ENCODE results near the gene FSIP1. TPM values are rescaled to one million over a fixed set of nuclear protein-coding genes. Genes with fewer than 3 reads are reported as not detected.
A peak's percentile ranks its signal among the peaks of the same experiment; 100 is the strongest.

The FSIP1 gene
- total RNA-seq, 4 donors from 2014 or later: 1.9 to 8.6 (median 5.6) TPM; not detected in 1

- DNase-seq: no peak
- H3K4me3 ChIP-seq: no peak overlapping the region
- no peaks in the 10 kb centered on the region for H3K27me3 ChIP-seq
- peaks cover 0 to 4% (median 0%) of the 10 kb centered on the region in 4 donors for H3K4me1 ChIP-seq
- TF ChIP-seq POLR2A (IDR thresholded peaks at IDR 0.05) (no peak), EP300 (IDR thresholded peaks at IDR 0.05; ENCODE audit: low read depth) (no peak), CTCF (IDR thresholded peaks at IDR 0.05) (no peak), POLR2AphosphoS5 (IDR thresholded peaks at IDR 0.05) (no peak)
- intact Hi-C loops (cut with DNase I; ENCODE audit: low total_unique reads) (no loop called here), in situ Hi-C loops (cut with MboI; ENCODE audit: low pct_ligation_motif_present in 1 of 4, low pct_unique_long_range_greater_than_20kb in 1 of 4, low sequenced_read_pairs in 3 of 4) (no loop called here)
- H3K9me3 ChIP-seq: no peaks in the 10 kb centered on the region
- 51 to 70% methylated on average over 2 to 4 of the region's 4 CpGs for WGBS, 2 donors (ENCODE audit: low coverage in 1 of 2)
- H3K36me3 ChIP-seq: no peaks in the 10 kb centered on the region
- no peak overlapping the region for H3K27ac ChIP-seq
These were observed 5.1 kb downstream of the FSIP1 start for GRCh38 chr15:39777496-39777895.

- WGBS, 2 donors (ENCODE audit: low coverage in 1 of 2): 89 to 97% methylated on average over 3 of the region's 4 CpGs
- TF ChIP-seq POLR2AphosphoS5 (IDR thresholded peaks at IDR 0.05) (no peak), POLR2A (IDR thresholded peaks at IDR 0.05) (no peak), CTCF (IDR thresholded peaks at IDR 0.05) (no peak), EP300 (IDR thresholded peaks at IDR 0.05; ENCODE audit: low read depth) (no peak)
- H3K4me3 ChIP-seq: no peak overlapping the region
- no peaks in the 10 kb centered on the region for H3K27me3 ChIP-seq
- intact Hi-C loops (cut with DNase I; ENCODE audit: low total_unique reads): no loop called here
- no peak overlapping the region for H3K27ac ChIP-seq
- in situ Hi-C loops (cut with MboI; ENCODE audit: low pct_ligation_motif_present in 1 of 4, low pct_unique_long_range_greater_than_20kb in 1 of 4, low sequenced_read_pairs in 3 of 4): no loop called here
- peaks cover 0 to 5% (median 2%) of the 10 kb centered on the region in 4 donors for H3K4me1 ChIP-seq
- no peaks in the 10 kb centered on the region for H3K9me3 ChIP-seq
- H3K36me3 ChIP-seq: no peaks in the 10 kb centered on the region
- no peak for DNase-seq
These were observed 6.6 kb downstream of the FSIP1 start for GRCh38 chr15:39776068-39776467.

- Histone ChIP-seq H3K9me3 (no peaks in the 10 kb centered on the region), H3K36me3 (no peaks in the 10 kb centered on the region), H3K4me3 (no peak overlapping the region), H3K27me3 (no peaks in the 10 kb centered on the region), H3K4me1 (peaks cover 0 to 9% (median 7%) of the 10 kb centered on the region in 4 donors), H3K27ac (no peak overlapping the region)
- no peak for DNase-seq
- no peak for TF ChIP-seq CTCF (IDR thresholded peaks at IDR 0.05)
- TF ChIP-seq EP300 (IDR thresholded peaks at IDR 0.05; ENCODE audit: low read depth): no peak
- TF ChIP-seq POLR2AphosphoS5 (IDR thresholded peaks at IDR 0.05): no peak
- no peak for TF ChIP-seq POLR2A (IDR thresholded peaks at IDR 0.05)
- 77% methylated on average over 3 of the region's 3 CpGs; no CpG with 5 or more reads in 1 of the 2 donors for WGBS, 2 donors (ENCODE audit: low coverage in 1 of 2)
- in situ Hi-C loops (cut with MboI; ENCODE audit: low pct_ligation_motif_present in 1 of 4, low pct_unique_long_range_greater_than_20kb in 1 of 4, low sequenced_read_pairs in 3 of 4) (loop anchor here (25.0 kb wide), 3 partner anchors 187 to 1062 kb away; partner anchors contain the start of gene THBS1 (in 2 of the 4)), intact Hi-C loops (cut with DNase I; ENCODE audit: low total_unique reads) (no loop called here)
These were observed 7.9 kb downstream of the FSIP1 start for GRCh38 chr15:39774688-39775267.

GRCh38 chr15:39770748-39771689 is 11.6 kb downstream of the FSIP1 start:
- intact Hi-C loops (cut with DNase I; ENCODE audit: low total_unique reads): no loop called here
- Histone ChIP-seq H3K4me3 (peak overlapping the region in 1 of 4 donors; percentile 11), H3K36me3 (no peaks in the 10 kb centered on the region), H3K27me3 (no peaks in the 10 kb centered on the region), H3K27ac (peak overlapping the region; percentile 50 to 73 (median 60)), H3K9me3 (no peaks in the 10 kb centered on the region), H3K4me1 (peaks cover 0 to 9% (median 7%) of the 10 kb centered on the region in 4 donors)
- TF ChIP-seq POLR2AphosphoS5 (IDR thresholded peaks at IDR 0.05) (no peak), POLR2A (IDR thresholded peaks at IDR 0.05) (no peak), CTCF (IDR thresholded peaks at IDR 0.05) (no peak), EP300 (IDR thresholded peaks at IDR 0.05; ENCODE audit: low read depth) (no peak)
- WGBS, 2 donors (ENCODE audit: low coverage in 1 of 2): 60 to 79% methylated on average over 7 to 8 of the region's 8 CpGs
- in situ Hi-C loops (cut with MboI; ENCODE audit: low pct_ligation_motif_present in 1 of 4, low pct_unique_long_range_greater_than_20kb in 1 of 4, low sequenced_read_pairs in 3 of 4): loop anchor here (25.0 kb wide), 3 partner anchors 184 to 1059 kb away; partner anchors contain the start of gene THBS1 (in 2 of the 4)
- DNase-seq: no peak
